ENCODE data around the gene OCIAD2. TPM values are rescaled to one million over a fixed set of nuclear protein-coding genes. Genes with fewer than 3 reads are reported as not detected.

Gene OCIAD2
- total RNA-seq, 1 experiment from 2014 or later = 32.8 TPM

Other genes with a start within 250 kb of the OCIAD2 start
- 47.5 TPM for gene FRYL, start 126.5 kb downstream of the OCIAD2 start, total RNA-seq (2021; ENCODE audit: unreplicated experiment)
- gene OCIAD1, start 75.7 kb downstream of the OCIAD2 start, total RNA-seq (2021; ENCODE audit: unreplicated experiment) = 103 TPM
- gene CWH43, start 79.5 kb upstream of the OCIAD2 start, total RNA-seq (2021; ENCODE audit: unreplicated experiment) = not detected

Measured in Panc1 (cell line).